Measurements from ENCODE around the gene RPS16.

GRCh38 chr19:39469567-39469966, 33.8 kb upstream of the RPS16 start:
- TF ChIP-seq ZNF274 (IDR thresholded peaks at IDR 0.05; ENCODE audit: low read depth, low read length) (no peak), YY1 (IDR thresholded peaks at IDR 0.05; ENCODE audit: insufficient read depth, insufficient read length) (no peak)
